GM13976 (cell line): ENCODE data around the gene EXOC6B.
"Not testable (repeated sequence)": the region's sequence is repeated elsewhere in the genome, so short reads cannot be mapped to it uniquely, and the experiment has no call there.

Source experiments
- DNase-seq: peaks from one replicate; pipeline ENCODE4 v3.0.0; 2012; ENCODE audit warnings: low spot score
- CTCF ChIP-seq: IDR thresholded peaks from 2 replicates; pipeline ENCODE4 v1.5.1; 2012; ENCODE audit warnings: borderline replicate concordance, mild to moderate bottlenecking; ENCODE audit not compliant: insufficient read depth; ENCODE audit errors: extremely low read depth, missing control alignments, control extremely low read depth
- in situ Hi-C: fragments of 300-500 bp; cut with MboI; formaldehyde crosslinking; loops from one replicate; pipeline ENCODE4 v1.12.0; 2022; ENCODE audit warnings: low sequenced_read_pairs, mixed read lengths, inconsistent platforms; ENCODE audit not compliant: unreplicated experiment

EXOC6B gene

GRCh38 chr2:72604468-72604867 lies 221.4 kb downstream of the EXOC6B start:
- no peak for TF ChIP-seq CTCF
- DNase-seq: no peak
- in situ Hi-C loops: no loop called here

- in situ Hi-C loops: no loop called here
- no peak for TF ChIP-seq CTCF
- no peak for DNase-seq
Observed at GRCh38 chr2:72603481-72603880, 222.4 kb downstream of the EXOC6B start.

- in situ Hi-C loops: no loop called here
- TF ChIP-seq CTCF: no peak
- no peak for DNase-seq
Observed at GRCh38 chr2:72602711-72603110, 223.1 kb downstream of the EXOC6B start.

- in situ Hi-C loops: no loop called here
- DNase-seq: no peak
- no peak for TF ChIP-seq CTCF
Observed at GRCh38 chr2:72602095-72602494, 223.7 kb downstream of the EXOC6B start.

GRCh38 chr2:72583836-72584235 lies 242.0 kb downstream of the EXOC6B start:
- DNase-seq, in situ Hi-C loops: not testable (repeated sequence)

- no peak for DNase-seq
- in situ Hi-C loops: no loop called here
- no peak for TF ChIP-seq CTCF
Observed at GRCh38 chr2:72583376-72583775, 242.5 kb downstream of the EXOC6B start.

- DNase-seq: no peak
- no peak for TF ChIP-seq CTCF
- in situ Hi-C loops: no loop called here
Observed at GRCh38 chr2:72581560-72582181, 244.2 kb downstream of the EXOC6B start.
